ENCODE data around the gene DBNL. TPM values are rescaled to one million over a fixed set of nuclear protein-coding genes. Genes with fewer than 3 reads are reported as not detected.
A peak's percentile ranks its signal among the peaks of the same experiment; 100 is the strongest.

DBNL gene
- total RNA-seq, 1 donor from 2014 or later = 85.0 TPM

GRCh38 chr7:44050915-44051560 lies 6.5 kb downstream of the DBNL start:
- peaks cover 14% of the 10 kb centered on the region for H3K4me1 Mint-ChIP-seq (ENCODE audit: low read depth, unreplicated experiment)

GRCh38 chr7:44051611-44052220 lies 7.2 kb downstream of the DBNL start:
- FAIRE-seq (no peak), DNase-seq (ENCODE audit: low read depth) (no peak)
- Mint-ChIP-seq H3K4me3 (ENCODE audit: unreplicated experiment) (no peak overlapping the region), H3K27me3 (ENCODE audit: low read depth, unreplicated experiment) (no peaks in the 10 kb centered on the region), H3K27ac (ENCODE audit: unreplicated experiment) (no peak overlapping the region), H3K36me3 (ENCODE audit: low read depth, unreplicated experiment) (peaks cover 27% of the 10 kb centered on the region), H3K9me3 (ENCODE audit: unreplicated experiment) (no peaks in the 10 kb centered on the region), H3K4me1 (ENCODE audit: low read depth, unreplicated experiment) (peaks cover 7% of the 10 kb centered on the region)
- Histone ChIP-seq H3K27me3 (ENCODE audit: insufficient read depth, low read length) (no peaks in the 10 kb centered on the region), H4K20me1 (ENCODE audit: insufficient read depth, low read length) (peaks cover 75% of the 10 kb centered on the region), H3K9ac (ENCODE audit: low read length) (no peak overlapping the region), H2AFZ (ENCODE audit: low read depth, low read length) (no peak overlapping the region), H3K9me3 (ENCODE audit: insufficient read depth, low read depth, low read length) (no peaks in the 10 kb centered on the region), H3K4me1 (ENCODE audit: insufficient read depth, low read length) (no peaks in the 10 kb centered on the region), H3K4me3 (ENCODE audit: insufficient read depth, low read depth, low read length) (no peak overlapping the region), H3K27ac (ENCODE audit: low read depth, low read length) (no peak overlapping the region), H3K4me2 (ENCODE audit: low read length) (no peak overlapping the region), H3K79me2 (ENCODE audit: insufficient read depth, low read length) (peaks cover 71% of the 10 kb centered on the region), H3K36me3 (ENCODE audit: insufficient read depth, low read length) (peaks cover 36% of the 10 kb centered on the region)
- TF ChIP-seq CTCF (IDR thresholded peaks at IDR 0.05; ENCODE audit: insufficient read depth, low read depth, low read length) = no peak
- TF ChIP-seq EZH2 (IDR thresholded peaks at IDR 0.05; ENCODE audit: insufficient read depth, low read length) = no peak

More at GRCh38 chr7:44050915-44051560, 6.5 kb downstream of the DBNL start:
- Mint-ChIP-seq H3K9me3 (ENCODE audit: unreplicated experiment) (no peaks in the 10 kb centered on the region), H3K36me3 (ENCODE audit: low read depth, unreplicated experiment) (peaks cover 24% of the 10 kb centered on the region), H3K27ac (ENCODE audit: unreplicated experiment) (no peak overlapping the region), H3K4me3 (ENCODE audit: unreplicated experiment) (no peak overlapping the region), H3K27me3 (ENCODE audit: low read depth, unreplicated experiment) (no peaks in the 10 kb centered on the region)
- no peaks in the 10 kb centered on the region for H3K27me3 ChIP-seq (ENCODE audit: insufficient read depth, low read length)
- TF ChIP-seq CTCF (IDR thresholded peaks at IDR 0.05; ENCODE audit: insufficient read depth, low read depth, low read length) = no peak
- no peak for FAIRE-seq
- DNase-seq (ENCODE audit: low read depth) = no peak
- H3K4me3 ChIP-seq (ENCODE audit: insufficient read depth, low read depth, low read length) = no peak overlapping the region
- H3K79me2 ChIP-seq (ENCODE audit: insufficient read depth, low read length) = peaks cover 71% of the 10 kb centered on the region
- H3K27ac ChIP-seq (ENCODE audit: low read depth, low read length) = no peak overlapping the region
- H3K4me2 ChIP-seq (ENCODE audit: low read length) = no peak overlapping the region
- peaks cover under 1% of the 10 kb centered on the region for H3K4me1 ChIP-seq (ENCODE audit: insufficient read depth, low read length)
- H3K36me3 ChIP-seq (ENCODE audit: insufficient read depth, low read length) = peaks cover 36% of the 10 kb centered on the region
- H2AFZ ChIP-seq (ENCODE audit: low read depth, low read length) = no peak overlapping the region
- peaks cover 75% of the 10 kb centered on the region for H4K20me1 ChIP-seq (ENCODE audit: insufficient read depth, low read length)
- no peaks in the 10 kb centered on the region for H3K9me3 ChIP-seq (ENCODE audit: insufficient read depth, low read depth, low read length)
- no peak overlapping the region for H3K9ac ChIP-seq (ENCODE audit: low read length)

- H3K9me3 ChIP-seq (ENCODE audit: insufficient read depth, low read depth, low read length) = no peaks in the 10 kb centered on the region
- no peaks in the 10 kb centered on the region for H3K27me3 Mint-ChIP-seq (ENCODE audit: low read depth, unreplicated experiment)
- no peak overlapping the region for H3K4me3 ChIP-seq (ENCODE audit: insufficient read depth, low read depth, low read length)
- TF ChIP-seq CTCF (IDR thresholded peaks at IDR 0.05; ENCODE audit: insufficient read depth, low read depth, low read length) (no peak), EZH2 (IDR thresholded peaks at IDR 0.05; ENCODE audit: insufficient read depth, low read length) (no peak)
- H3K4me1 Mint-ChIP-seq (ENCODE audit: low read depth, unreplicated experiment) = no peaks in the 10 kb centered on the region
- peaks cover 60% of the 10 kb centered on the region for H3K79me2 ChIP-seq (ENCODE audit: insufficient read depth, low read length)
- no peak overlapping the region for H3K4me2 ChIP-seq (ENCODE audit: low read length)
- peaks cover 76% of the 10 kb centered on the region for H4K20me1 ChIP-seq (ENCODE audit: insufficient read depth, low read length)
- H3K4me3 Mint-ChIP-seq (ENCODE audit: unreplicated experiment) = no peak overlapping the region
- no peak overlapping the region for H3K9ac ChIP-seq (ENCODE audit: low read length)
- H3K36me3 Mint-ChIP-seq (ENCODE audit: low read depth, unreplicated experiment) = peaks cover 33% of the 10 kb centered on the region
- DNase-seq (ENCODE audit: low read depth) (no peak), FAIRE-seq (no peak)
- H3K9me3 Mint-ChIP-seq (ENCODE audit: unreplicated experiment) = no peaks in the 10 kb centered on the region
- H3K36me3 ChIP-seq (ENCODE audit: insufficient read depth, low read length) = peaks cover 42% of the 10 kb centered on the region
- no peaks in the 10 kb centered on the region for H3K4me1 ChIP-seq (ENCODE audit: insufficient read depth, low read length)
- H3K27ac ChIP-seq (ENCODE audit: low read depth, low read length) = no peak overlapping the region
- H2AFZ ChIP-seq (ENCODE audit: low read depth, low read length) = no peak overlapping the region
- H3K27ac Mint-ChIP-seq (ENCODE audit: unreplicated experiment) = peak overlapping the region; percentile 47
- no peaks in the 10 kb centered on the region for H3K27me3 ChIP-seq (ENCODE audit: insufficient read depth, low read length)
Observed at GRCh38 chr7:44052771-44053365, 8.4 kb downstream of the DBNL start.

Measured in astrocyte (in vitro differentiated cells and primary cell).